Fibroblast of lung (primary cell): ENCODE results near the gene MYO6.

Experiments
- CTCF ChIP-seq, 2 donors: IDR thresholded peaks in 1 of 2; conservative IDR thresholded peaks in 1 of 2; 1 replicate in 1 of 2; 2 replicates in 1 of 2; pipeline ENCODE4 v1.5.1; 2011 to 2012; ENCODE audit warnings: low read length in 2 of 2, control low read depth in 1 of 2, inconsistent platforms in 1 of 2, low read depth in 1 of 2, mild to moderate bottlenecking in 1 of 2
- EZH2 ChIP-seq: IDR thresholded peaks from 2 replicates; pipeline ENCODE4 v1.5.1; 2012; ENCODE audit warnings: low read length, control low read depth, mild to moderate bottlenecking; ENCODE audit errors: missing control alignments

- TF ChIP-seq EZH2 (no peak), CTCF (conservative IDR thresholded peaks at IDR 0.05 in 1 of 2, IDR thresholded peaks at IDR 0.05 in 1 of 2; ENCODE audit: low read depth in 1 of 2, low read length in 2 of 2) (no peak)
These were observed 194.3 kb downstream of the MYO6 start for GRCh38 chr6:75943381-75943780.
